Measurements from ENCODE around the gene BNIP2. TPM values are rescaled to one million over a fixed set of nuclear protein-coding genes. Genes with fewer than 3 reads are reported as not detected.
A peak's percentile ranks its signal among the peaks of the same experiment; 100 is the strongest.

Gene BNIP2
- total and polyA plus RNA-seq, 2 experiments from 2014 or later: 81.9 to 123 TPM

DNA sequence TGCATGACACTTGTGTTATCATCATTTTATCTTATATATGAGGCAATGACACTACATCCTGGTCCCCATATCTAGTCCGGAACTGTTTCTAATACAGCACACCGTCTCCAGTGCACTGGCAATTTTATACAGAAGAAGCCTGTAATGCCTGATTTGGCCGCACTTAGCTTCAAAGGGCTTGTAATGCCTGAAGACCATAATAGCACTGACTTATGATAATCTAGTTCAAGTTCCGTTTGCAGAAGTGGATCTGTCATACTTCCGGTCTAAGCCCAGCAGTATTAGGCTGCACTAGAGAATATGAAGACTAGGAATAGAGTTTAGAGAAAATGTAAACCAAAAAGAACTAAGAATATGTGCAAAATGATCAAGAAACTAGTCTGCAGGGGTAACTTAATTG lies 1.3 kb downstream of the BNIP2 start:
- Histone ChIP-seq H3K36me3 (ENCODE audit: low read depth) (peaks cover 10% of the 10 kb centered on the region; the same call in 1 of the 2 replicates), H3K9me3 (ENCODE audit: low read depth) (no peaks in the 10 kb centered on the region), H3K79me2 (ENCODE audit: insufficient read depth) (peaks cover 62% of the 10 kb centered on the region), H3F3A (ENCODE audit: insufficient read depth) (peaks cover 50% of the 10 kb centered on the region), H3K4me3 (peak overlapping the region; percentile 98), H3K9me2 (ENCODE audit: insufficient read depth) (no peaks in the 10 kb centered on the region), H3K9ac (peak overlapping the region; percentile 99), H2AFZ (peak overlapping the region; percentile 95; the same call in 1 of the 2 replicates), H4K20me1 (ENCODE audit: insufficient read depth) (peaks cover 14% of the 10 kb centered on the region; the same call in 1 of the 2 replicates), H3K4me1 (ENCODE audit: insufficient read depth) (peaks cover 29% of the 10 kb centered on the region), H3K4me2 (ENCODE audit: unreplicated experiment) (peak overlapping the region; percentile 98), H3K27me3 (replicated peaks; ENCODE audit: insufficient read depth) (no peaks in the 10 kb centered on the region), H3K27ac (peak overlapping the region; percentile 99)
- WGBS, 2 experiments (ENCODE audit: low coverage in 1 of 2, low lambda C conversion rate in 2 of 2, missing lambda C conversion rate in 2 of 2): 22 to 25% methylated on average over 5 of the region's 5 CpGs
- DNase-seq: peak; percentile 77
- in situ Hi-C loops (cut with MboI): no loop called here
- TF ChIP-seq EZH2phosphoT487 (IDR thresholded peaks at IDR 0.05; ENCODE audit: insufficient read depth, low read depth): no peak
- no peak for TF ChIP-seq EZH2 (IDR thresholded peaks at IDR 0.05; ENCODE audit: insufficient read depth, poor library complexity, severe bottlenecking)

DNA sequence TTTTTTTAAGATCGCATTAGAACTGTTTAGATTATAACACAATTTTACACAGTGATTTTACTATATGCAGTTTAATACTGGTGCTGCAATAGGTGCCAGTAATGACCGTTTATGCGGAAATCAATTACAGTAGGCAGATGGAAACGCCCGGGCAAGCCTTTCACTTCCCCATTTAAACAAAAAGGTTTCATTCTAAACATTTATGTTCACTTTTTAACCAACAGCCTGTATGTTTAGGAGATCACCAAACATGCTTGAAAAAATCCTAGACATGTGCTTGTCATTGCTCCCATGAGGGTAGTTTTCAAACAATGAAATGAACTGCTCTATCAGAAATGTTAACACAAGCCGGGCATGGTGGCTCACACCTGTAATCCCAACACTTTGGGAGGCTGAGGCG lies 2.7 kb downstream of the BNIP2 start:
- H3K4me1 ChIP-seq (ENCODE audit: insufficient read depth): peaks cover 29% of the 10 kb centered on the region
- in situ Hi-C loops (cut with MboI): no loop called here
- H4K20me1 ChIP-seq (ENCODE audit: insufficient read depth): peaks cover 16% of the 10 kb centered on the region; the same call in 1 of the 2 replicates

DNA sequence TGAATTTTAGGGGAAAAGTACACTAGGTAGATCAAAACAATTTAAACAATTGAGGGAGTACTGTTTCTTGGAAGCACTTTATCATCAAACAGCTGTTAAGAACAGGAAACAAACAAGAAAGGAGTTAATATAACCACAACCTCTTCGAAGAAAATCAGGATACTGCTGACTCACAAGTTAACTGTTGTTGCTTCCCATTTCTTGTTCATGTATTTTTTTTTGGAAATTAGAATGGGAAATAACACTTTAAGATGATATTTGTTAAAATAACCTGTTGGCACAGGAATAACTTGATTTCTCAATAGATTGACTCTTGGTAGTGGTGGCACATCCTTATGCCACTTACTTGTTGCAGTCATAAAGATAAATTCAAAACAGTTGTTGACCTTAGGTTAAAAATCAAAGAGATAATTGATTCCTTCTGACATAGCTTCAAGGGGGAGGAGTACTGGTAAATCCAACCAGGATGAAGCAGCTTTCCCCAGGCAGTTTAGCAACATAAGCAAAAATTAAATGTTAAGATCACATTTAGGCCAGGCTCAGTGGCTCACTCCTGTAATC lies 3.3 kb downstream of the BNIP2 start:
- in situ Hi-C loops (cut with MboI): no loop called here
- peaks cover 82% of the 10 kb centered on the region for H3K79me2 ChIP-seq (ENCODE audit: insufficient read depth)
- H2AFZ ChIP-seq: no peak overlapping the region
- H3K36me3 ChIP-seq (ENCODE audit: low read depth): peaks cover 24% of the 10 kb centered on the region
- H3K27ac ChIP-seq: peak overlapping the region; percentile 38
- no peaks in the 10 kb centered on the region for H3K9me2 ChIP-seq (ENCODE audit: insufficient read depth)
- DNase-seq: peak; percentile 56
- H3K4me3 ChIP-seq: peak overlapping the region; percentile 21; the same call in 1 of the 2 replicates
- peak overlapping the region; percentile 40 for H3K4me2 ChIP-seq (ENCODE audit: unreplicated experiment)
- TF ChIP-seq EZH2 (IDR thresholded peaks at IDR 0.05; ENCODE audit: insufficient read depth, poor library complexity, severe bottlenecking): no peak
- TF ChIP-seq EZH2phosphoT487 (IDR thresholded peaks at IDR 0.05; ENCODE audit: insufficient read depth, low read depth): no peak
- peak overlapping the region; percentile 35; the same call in 1 of the 2 replicates for H3K9ac ChIP-seq
- H3K4me1 ChIP-seq (ENCODE audit: insufficient read depth): peaks cover 29% of the 10 kb centered on the region
- no peaks in the 10 kb centered on the region for H3K9me3 ChIP-seq (ENCODE audit: low read depth)
- WGBS, 2 experiments (ENCODE audit: low coverage in 1 of 2, low lambda C conversion rate in 2 of 2, missing lambda C conversion rate in 2 of 2): 2 to 3% methylated on average over 1 of the region's 1 CpG
- peaks cover 47% of the 10 kb centered on the region for H3F3A ChIP-seq (ENCODE audit: insufficient read depth)
- H3K27me3 ChIP-seq (replicated peaks; ENCODE audit: insufficient read depth): no peaks in the 10 kb centered on the region
- H4K20me1 ChIP-seq (ENCODE audit: insufficient read depth): peaks cover 16% of the 10 kb centered on the region; the same call in 1 of the 2 replicates

More for the DNA sequence above, 2.7 kb downstream of the BNIP2 start:
- WGBS, 2 experiments (ENCODE audit: low coverage in 1 of 2, low lambda C conversion rate in 2 of 2, missing lambda C conversion rate in 2 of 2): 58 to 62% methylated on average over 7 of the region's 7 CpGs
- peaks cover 50% of the 10 kb centered on the region for H3F3A ChIP-seq (ENCODE audit: insufficient read depth)
- H3K27me3 ChIP-seq (replicated peaks; ENCODE audit: insufficient read depth): no peaks in the 10 kb centered on the region
- 0 out of 2 replicates have a peak overlapping the region, but pooled peaks have one; percentile 8 for H3K4me3 ChIP-seq
- peaks cover 18% of the 10 kb centered on the region for H3K36me3 ChIP-seq (ENCODE audit: low read depth)
- no peak overlapping the region for H2AFZ ChIP-seq
- no peaks in the 10 kb centered on the region for H3K9me2 ChIP-seq (ENCODE audit: insufficient read depth)
- no peak for DNase-seq
- peak overlapping the region; percentile 40 for H3K4me2 ChIP-seq (ENCODE audit: unreplicated experiment)
- no peaks in the 10 kb centered on the region for H3K9me3 ChIP-seq (ENCODE audit: low read depth)
- TF ChIP-seq EZH2phosphoT487 (IDR thresholded peaks at IDR 0.05; ENCODE audit: insufficient read depth, low read depth) (no peak), EZH2 (IDR thresholded peaks at IDR 0.05; ENCODE audit: insufficient read depth, poor library complexity, severe bottlenecking) (no peak)
- peaks cover 76% of the 10 kb centered on the region for H3K79me2 ChIP-seq (ENCODE audit: insufficient read depth)
- peak overlapping the region; percentile 38 for H3K27ac ChIP-seq
- no peak overlapping the region for H3K9ac ChIP-seq

DNA sequence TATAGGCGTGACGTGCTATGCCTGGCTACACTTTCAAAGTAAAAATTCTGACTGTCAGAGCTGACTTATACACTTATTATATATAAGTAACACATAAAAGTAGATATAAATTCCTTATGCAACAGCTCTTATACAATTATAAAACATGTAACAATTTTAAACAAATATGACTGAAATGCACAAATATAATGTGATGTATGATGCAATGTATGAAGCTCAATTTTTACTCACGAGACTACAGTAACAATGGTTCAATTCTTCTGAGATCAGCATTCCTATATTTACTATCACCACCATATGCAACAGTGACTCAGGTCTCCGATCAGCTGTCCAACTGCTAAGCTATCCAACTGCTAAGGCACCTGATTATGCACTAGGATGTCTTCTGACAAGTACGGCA lies 8.2 kb downstream of the BNIP2 start:
- whole genome bisulfite sequencing, 2 experiments (ENCODE audit: low coverage in 1 of 2, low lambda C conversion rate in 2 of 2, missing lambda C conversion rate in 2 of 2): 98% methylated on average over 4 of the region's 5 CpGs
- Histone ChIP-seq H2AFZ (no peak overlapping the region), H3K4me3 (no peak overlapping the region), H3K36me3 (ENCODE audit: low read depth) (peaks cover 66% of the 10 kb centered on the region), H3F3A (ENCODE audit: insufficient read depth) (peaks cover 9% of the 10 kb centered on the region), H3K4me2 (ENCODE audit: unreplicated experiment) (no peak overlapping the region), H3K9me2 (ENCODE audit: insufficient read depth) (no peaks in the 10 kb centered on the region), H3K4me1 (ENCODE audit: insufficient read depth) (peaks cover 9% of the 10 kb centered on the region), H4K20me1 (ENCODE audit: insufficient read depth) (peaks cover 16% of the 10 kb centered on the region; the same call in 1 of the 2 replicates), H3K27ac (no peak overlapping the region), H3K27me3 (replicated peaks; ENCODE audit: insufficient read depth) (no peaks in the 10 kb centered on the region), H3K9ac (no peak overlapping the region), H3K9me3 (ENCODE audit: low read depth) (no peaks in the 10 kb centered on the region), H3K79me2 (ENCODE audit: insufficient read depth) (peaks cover 96% of the 10 kb centered on the region)
- in situ Hi-C loops (cut with MboI): no loop called here
- no peak for DNase-seq
- TF ChIP-seq EZH2phosphoT487 (IDR thresholded peaks at IDR 0.05; ENCODE audit: insufficient read depth, low read depth) (no peak), EZH2 (IDR thresholded peaks at IDR 0.05; ENCODE audit: insufficient read depth, poor library complexity, severe bottlenecking) (no peak)

All from GM23248 (cell line).